HepG2 (cell line): ENCODE results near the gene PLEKHG5. TPM values are rescaled to one million over a fixed set of nuclear protein-coding genes. Genes with fewer than 3 reads are reported as not detected.
A peak's percentile ranks its signal among the peaks of the same experiment; 100 is the strongest.

ENCODE experiments used
- AFF4 ChIP-seq: sonication (generic); formaldehyde crosslinking; IDR thresholded peaks from 2 replicates; pipeline ENCODE4 v1.4.0; 2020; ENCODE audit warnings: missing genetic modification reagents
- AGO1 ChIP-seq: fragments of 200-400 bp; formaldehyde crosslinking; IDR thresholded peaks from 2 replicates; pipeline ENCODE4 v1.6.1; 2017; ENCODE audit warnings: mild to moderate bottlenecking, low read depth, low read length, moderate library complexity; ENCODE audit not compliant: poor library complexity, severe bottlenecking
- ATRX ChIP-seq: sonication (generic); formaldehyde crosslinking; IDR thresholded peaks from 2 replicates; pipeline ENCODE4 v1.4.0; 2020; ENCODE audit warnings: missing genetic modification reagents, borderline replicate concordance
- ELF3 ChIP-seq: IDR thresholded peaks from 2 replicates; pipeline ENCODE4 v1.6.1; 2016; ENCODE audit warnings: missing genetic modification reagents, missing compliant biosample characterization
- GABPB1 ChIP-seq: IDR thresholded peaks from 2 replicates; pipeline ENCODE4 v1.6.1; 2016; ENCODE audit warnings: mild to moderate bottlenecking, missing genetic modification reagents, moderate library complexity, missing compliant biosample characterization
- HNRNPL ChIP-seq: fragments of 200-400 bp; formaldehyde crosslinking; IDR thresholded peaks from 2 replicates; pipeline ENCODE4 v1.6.1; 2017; ENCODE audit warnings: mild to moderate bottlenecking, low read depth, low read length
- MED13 ChIP-seq: sonication (generic); formaldehyde crosslinking; IDR thresholded peaks from 2 replicates; pipeline ENCODE4 v1.5.0; 2020; ENCODE audit warnings: missing genetic modification reagents
- PHF21A ChIP-seq: sonication (generic); formaldehyde crosslinking; IDR thresholded peaks from 2 replicates; pipeline ENCODE4 v1.5.0; 2020; ENCODE audit warnings: mild to moderate bottlenecking, missing genetic modification reagents
- SIN3A ChIP-seq: IDR thresholded peaks from 2 replicates; pipeline ENCODE4 v1.6.1; 2011; ENCODE audit warnings: low read depth, mild to moderate bottlenecking, control low read depth, low read length, borderline replicate concordance
- ZFX ChIP-seq: sonication (generic); formaldehyde crosslinking; IDR thresholded peaks from 2 replicates; pipeline ENCODE4 v1.4.0; 2020; ENCODE audit warnings: mild to moderate bottlenecking, low read depth, missing genetic modification reagents, moderate library complexity
- ZNF230 ChIP-seq: sonication (generic); formaldehyde crosslinking; IDR thresholded peaks from 2 replicates; pipeline ENCODE4 v1.4.0; 2020; ENCODE audit warnings: mild to moderate bottlenecking, missing genetic modification reagents
- ZNF34 ChIP-seq: sonication (generic); formaldehyde crosslinking; IDR thresholded peaks from 2 replicates; pipeline ENCODE4 v1.4.0; 2020; ENCODE audit warnings: mild to moderate bottlenecking, missing genetic modification reagents, borderline replicate concordance
- ZNF350 ChIP-seq: sonication (generic); formaldehyde crosslinking; IDR thresholded peaks from 2 replicates; pipeline ENCODE4 v1.4.0; 2020; ENCODE audit warnings: mild to moderate bottlenecking, low read depth, missing genetic modification reagents, borderline replicate concordance
- ZNF562 ChIP-seq: sonication (generic); formaldehyde crosslinking; IDR thresholded peaks from 2 replicates; pipeline ENCODE4 v1.8.0; 2022; ENCODE audit warnings: missing genetic modification reagents, borderline replicate concordance
- ZSCAN29 ChIP-seq: sonication (generic); formaldehyde crosslinking; conservative IDR thresholded peaks from 2 replicates; pipeline ENCODE4 v1.4.0; 2020; ENCODE audit warnings: mild to moderate bottlenecking, missing genetic modification reagents
- polyA plus RNA-seq, 8 experiments: library from polyadenylated mRNA; depleted of rRNA in 3 of 8; stranded (reverse) in 7 of 8; unstranded in 1 of 8; fragments of >200 nt; fragmentation: Illumina TruSeq in 4 of 8; extraction: Trizol in 4 of 8; gene quantifications; 2 replicates each; pipeline versions ENCODE4 v1.2.1 to v1.2.3, GENCODE V29; 2011 to 2016; ENCODE audit warnings: low read depth in 4 of 8, missing spikeins in 1 of 8, mixed read lengths in 1 of 8; ENCODE audit not compliant: insufficient read depth in 1 of 8
- total RNA-seq, 5 experiments: library from RNA; depleted of rRNA; stranded (reverse); fragments of >200 nt; fragmentation: Illumina TruSeq; extraction: Trizol; gene quantifications; 2 replicates each; pipeline ENCODE4 v1.2.3, GENCODE V29; 2016; ENCODE audit warnings: low read depth in 1 of 5
- TF ChIP-seq, protein P1 (sequence below): sonication (generic); formaldehyde crosslinking; IDR thresholded peaks from 2 replicates; pipeline ENCODE4 v1.4.0; 2020; ENCODE audit warnings: mild to moderate bottlenecking, missing genetic modification reagents

Gene PLEKHG5
- total and polyA plus RNA-seq, 2 of the 13 experiments (the other 11 are each of a cell fraction or from before 2014, with no cell fraction given): 1.9 to 3.5 TPM

DNA sequence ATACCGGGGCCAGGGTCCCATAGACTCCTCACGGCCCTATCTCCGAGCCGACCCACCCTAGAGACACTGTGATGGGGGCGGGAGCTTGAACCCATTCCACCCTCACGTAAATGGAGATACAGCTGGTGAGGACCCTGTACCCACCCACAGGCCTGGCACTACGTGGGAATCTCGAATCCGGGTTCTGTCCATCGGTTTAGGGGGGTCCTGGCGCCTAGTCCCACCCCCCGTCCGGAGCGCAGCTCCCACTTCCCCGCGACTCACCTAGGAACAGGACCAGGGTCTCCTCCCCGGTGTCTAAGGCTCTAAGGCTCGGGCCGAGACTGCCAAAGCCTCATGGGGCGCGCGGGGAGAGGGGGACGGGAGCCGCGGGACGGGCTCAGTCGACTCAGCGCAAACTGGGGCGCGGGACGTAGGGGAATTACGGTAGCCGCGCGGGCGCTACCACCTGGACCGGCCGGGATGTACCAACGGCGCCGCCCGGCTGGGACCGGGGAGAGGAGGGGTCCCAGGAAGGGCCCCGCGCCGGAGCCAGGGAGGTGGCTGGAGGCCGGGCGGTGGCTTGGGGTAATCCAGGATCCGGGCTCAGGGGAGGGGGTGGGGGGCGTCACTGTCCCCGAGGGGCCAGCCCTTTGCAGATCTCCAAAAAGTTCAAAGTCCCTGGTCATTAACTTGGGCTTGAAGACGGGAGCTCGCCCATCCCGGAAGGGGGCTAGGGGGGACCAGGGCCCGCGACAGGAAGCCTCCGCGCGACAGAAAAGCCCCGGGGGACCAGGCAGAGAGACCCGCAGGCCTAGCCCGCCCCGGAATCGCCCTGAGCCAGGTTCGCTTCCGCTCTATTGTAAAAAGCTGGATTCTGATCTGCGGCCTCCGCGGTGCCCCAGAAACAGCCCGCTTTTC lies 1.0 kb downstream of the PLEKHG5 start (continued):
- TF ChIP-seq ZNF350 (CRISPR knock-in tag) (peak; percentile 68; the same call in 1 of the 2 replicates), ZFX (CRISPR knock-in tag) (peak; percentile 74), AFF4 (CRISPR knock-in tag) (no peak), AGO1 (peak; percentile 69), PHF21A (peak; percentile 55; the same call in 1 of the 2 replicates), MED13 (peak; percentile 82), HNRNPL (no peak), ZNF562 (CRISPR knock-in tag) (no peak), SIN3A (0 out of 2 replicates have a peak, but pooled peaks have one; percentile 11), ATRX (CRISPR knock-in tag) (no peak), ZNF34 (CRISPR knock-in tag) (0 out of 2 replicates have a peak, but pooled peaks have one; percentile 80), ZNF230 (CRISPR knock-in tag) (peak; percentile 55; the same call in 1 of the 2 replicates), ELF3 (CRISPR knock-in tag) (peak; percentile 12; the same call in 1 of the 2 replicates), GABPB1 (peak; percentile 72), ZSCAN29 (peak; percentile 70)
- TF ChIP-seq, protein P1, sequence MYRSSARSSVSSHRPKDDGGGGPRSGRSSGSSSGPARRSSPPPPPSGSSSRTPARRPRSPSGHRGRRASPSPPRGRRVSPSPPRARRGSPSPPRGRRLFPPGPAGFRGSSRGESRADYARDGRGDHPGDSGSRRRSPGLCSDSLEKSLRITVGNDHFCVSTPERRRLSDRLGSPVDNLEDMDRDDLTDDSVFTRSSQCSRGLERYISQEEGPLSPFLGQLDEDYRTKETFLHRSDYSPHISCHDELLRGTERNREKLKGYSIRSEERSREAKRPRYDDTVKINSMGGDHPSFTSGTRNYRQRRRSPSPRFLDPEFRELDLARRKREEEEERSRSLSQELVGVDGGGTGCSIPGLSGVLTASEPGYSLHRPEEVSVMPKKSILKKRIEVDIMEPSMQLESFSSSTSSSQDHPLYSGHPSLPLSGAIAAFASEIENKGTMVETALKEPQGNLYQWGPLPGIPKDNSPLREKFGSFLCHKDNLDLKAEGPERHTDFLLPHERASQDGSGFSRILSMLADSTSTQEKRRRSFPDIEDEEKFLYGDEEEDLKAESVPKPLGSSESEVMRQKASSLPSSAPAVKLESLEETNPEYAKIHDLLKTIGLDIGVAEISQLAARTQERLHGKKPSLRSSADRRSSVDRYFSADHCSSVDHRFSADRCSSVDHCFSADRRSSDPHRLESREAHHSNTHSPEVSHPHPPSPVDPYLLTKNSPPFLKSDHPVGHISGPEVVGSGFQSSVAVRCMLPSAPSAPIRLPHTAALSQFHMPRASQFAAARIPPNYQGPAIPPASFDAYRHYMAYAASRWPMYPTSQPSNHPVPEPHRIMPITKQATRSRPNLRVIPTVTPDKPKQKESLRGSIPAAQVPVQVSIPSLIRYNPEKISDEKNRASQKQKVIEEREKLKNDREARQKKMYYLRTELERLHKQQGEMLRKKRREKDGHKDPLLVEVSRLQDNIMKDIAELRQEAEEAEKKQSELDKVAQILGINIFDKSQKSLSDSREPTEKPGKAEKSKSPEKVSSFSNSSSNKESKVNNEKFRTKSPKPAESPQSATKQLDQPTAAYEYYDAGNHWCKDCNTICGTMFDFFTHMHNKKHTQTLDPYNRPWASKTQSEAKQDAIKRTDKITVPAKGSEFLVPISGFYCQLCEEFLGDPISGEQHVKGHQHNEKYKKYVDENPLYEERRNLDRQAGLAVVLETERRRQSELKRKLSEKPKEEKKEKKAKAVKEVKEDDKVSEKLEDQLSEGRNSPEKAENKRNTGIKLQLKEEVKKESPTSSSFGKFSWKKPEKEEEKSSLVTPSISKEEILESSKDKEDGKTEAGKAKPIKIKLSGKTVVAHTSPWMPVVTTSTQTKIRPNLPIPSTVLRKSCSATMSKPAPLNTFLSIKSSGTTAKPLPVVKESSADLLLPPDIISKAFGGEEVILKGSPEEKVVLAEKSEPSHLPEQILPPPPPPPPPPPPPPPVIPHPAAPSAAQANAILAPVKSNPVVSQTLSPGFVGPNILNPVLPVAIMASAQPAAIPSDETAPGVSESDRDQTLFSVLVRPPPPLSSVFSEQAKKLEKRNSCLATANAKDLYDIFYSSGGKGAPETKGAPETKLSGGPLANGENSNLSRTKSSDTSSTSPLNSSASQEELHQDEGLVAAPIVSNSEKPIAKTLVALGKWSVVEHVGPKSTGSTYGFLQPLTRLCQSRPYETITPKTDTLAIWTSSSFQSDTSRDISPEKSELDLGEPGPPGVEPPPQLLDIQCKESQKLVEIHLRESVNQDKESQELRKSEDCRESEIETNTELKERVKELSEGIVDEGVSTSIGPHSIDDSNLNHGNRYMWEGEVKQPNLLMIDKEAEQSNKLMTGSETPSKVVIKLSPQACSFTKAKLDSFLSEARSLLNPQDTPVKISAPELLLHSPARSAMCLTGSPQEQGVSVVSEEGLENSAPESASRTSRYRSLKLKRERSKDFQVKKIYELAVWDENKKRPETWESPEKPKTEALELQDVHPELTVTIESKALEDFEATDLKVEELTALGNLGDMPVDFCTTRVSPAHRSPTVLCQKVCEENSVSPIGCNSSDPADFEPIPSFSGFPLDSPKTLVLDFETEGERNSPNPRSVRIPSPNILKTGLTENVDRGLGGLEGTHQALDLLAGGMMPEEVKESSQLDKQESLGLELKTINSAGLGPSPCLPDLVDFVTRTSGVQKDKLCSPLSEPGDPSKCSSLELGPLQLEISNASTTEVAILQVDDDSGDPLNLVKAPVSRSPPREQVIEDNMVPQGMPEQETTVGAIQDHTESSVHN: peak; percentile 22; the same call in 1 of the 2 replicates
